ENCODE data around the gene CALHM6. TPM values are rescaled to one million over a fixed set of nuclear protein-coding genes. Genes with fewer than 3 reads are reported as not detected.
"Not testable (repeated sequence)": the region's sequence is repeated elsewhere in the genome, so short reads cannot be mapped to it uniquely, and the experiment has no call there.

The CALHM6 gene
- total RNA-seq, 4 donors from 2014 or later = 0.76 to 4.1 (median 1.2) TPM; not detected in 1

DNA sequence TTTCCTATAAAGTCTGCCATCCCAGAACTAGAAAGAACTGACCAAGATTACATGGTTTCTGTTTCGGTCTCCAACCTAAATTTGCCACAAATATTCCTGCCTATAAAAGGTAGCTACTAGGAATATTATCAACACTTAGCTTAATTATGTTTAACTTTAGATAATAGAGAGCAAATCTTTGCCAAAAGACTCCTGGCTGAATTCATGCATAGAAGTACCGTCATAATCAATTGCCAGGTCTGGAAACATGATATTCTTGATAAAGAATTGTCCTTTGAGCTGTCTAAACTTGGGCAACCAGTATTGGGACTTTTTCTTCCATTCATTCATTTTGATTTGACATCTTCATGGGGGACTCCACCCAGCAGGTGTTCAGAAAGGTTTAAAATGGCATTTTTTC, 22.4 kb downstream of the CALHM6 start:
- H3K27me3 ChIP-seq = no peaks in the 10 kb centered on the region
- WGBS = 53% methylated on average over 2 of the region's 2 CpGs
- H3K27ac ChIP-seq = no peak overlapping the region
- H3K4me1 ChIP-seq = no peaks in the 10 kb centered on the region
- no peaks in the 10 kb centered on the region for H3K36me3 ChIP-seq
- no peaks in the 10 kb centered on the region for H3K9me3 ChIP-seq
- DNase-seq (ENCODE audit: low spot score in 2 of 2) = no peak
- H3K4me3 ChIP-seq = no peak overlapping the region
- TF ChIP-seq POLR2A (IDR thresholded peaks at IDR 0.05) (no peak), POLR2AphosphoS5 (IDR thresholded peaks at IDR 0.05) (no peak), EP300 (IDR thresholded peaks at IDR 0.05) (no peak)
- TF ChIP-seq, protein P1, sequence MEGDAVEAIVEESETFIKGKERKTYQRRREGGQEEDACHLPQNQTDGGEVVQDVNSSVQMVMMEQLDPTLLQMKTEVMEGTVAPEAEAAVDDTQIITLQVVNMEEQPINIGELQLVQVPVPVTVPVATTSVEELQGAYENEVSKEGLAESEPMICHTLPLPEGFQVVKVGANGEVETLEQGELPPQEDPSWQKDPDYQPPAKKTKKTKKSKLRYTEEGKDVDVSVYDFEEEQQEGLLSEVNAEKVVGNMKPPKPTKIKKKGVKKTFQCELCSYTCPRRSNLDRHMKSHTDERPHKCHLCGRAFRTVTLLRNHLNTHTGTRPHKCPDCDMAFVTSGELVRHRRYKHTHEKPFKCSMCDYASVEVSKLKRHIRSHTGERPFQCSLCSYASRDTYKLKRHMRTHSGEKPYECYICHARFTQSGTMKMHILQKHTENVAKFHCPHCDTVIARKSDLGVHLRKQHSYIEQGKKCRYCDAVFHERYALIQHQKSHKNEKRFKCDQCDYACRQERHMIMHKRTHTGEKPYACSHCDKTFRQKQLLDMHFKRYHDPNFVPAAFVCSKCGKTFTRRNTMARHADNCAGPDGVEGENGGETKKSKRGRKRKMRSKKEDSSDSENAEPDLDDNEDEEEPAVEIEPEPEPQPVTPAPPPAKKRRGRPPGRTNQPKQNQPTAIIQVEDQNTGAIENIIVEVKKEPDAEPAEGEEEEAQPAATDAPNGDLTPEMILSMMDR (IDR thresholded peaks at IDR 0.05) = no peak

DNA sequence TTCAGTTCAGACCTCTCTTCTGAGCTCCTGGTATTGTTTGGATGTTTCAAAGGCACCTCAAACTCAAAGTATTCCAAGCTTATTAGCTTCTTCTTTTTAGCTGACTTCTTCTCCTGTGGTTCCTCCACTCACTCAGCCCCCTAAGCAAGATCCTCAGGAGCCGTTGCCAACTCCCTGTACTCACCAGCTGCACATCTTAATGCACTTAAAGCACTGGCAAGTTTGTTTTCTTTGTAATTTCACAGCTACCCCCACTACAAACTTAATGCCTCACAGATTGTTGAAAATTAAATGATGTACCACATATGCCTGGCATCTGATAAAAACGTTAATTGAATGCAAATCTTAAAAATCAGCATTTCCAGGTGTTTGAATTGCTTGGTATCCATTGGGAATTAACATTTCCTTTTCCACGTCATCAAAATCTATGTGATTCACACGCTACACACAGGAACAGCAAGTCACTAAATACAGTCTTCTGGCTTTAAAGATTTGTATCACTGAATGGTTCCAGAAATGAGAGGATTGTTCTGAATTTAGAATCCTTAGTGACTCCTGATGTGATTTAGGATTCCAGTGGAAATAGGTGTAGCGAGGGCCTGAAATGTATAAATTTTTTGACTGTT, 24.5 kb downstream of the CALHM6 start:
- Histone ChIP-seq H3K4me1 (no peaks in the 10 kb centered on the region), H3K4me3 (no peak overlapping the region), H3K9me3 (no peaks in the 10 kb centered on the region), H3K27ac (no peak overlapping the region), H3K36me3 (no peaks in the 10 kb centered on the region), H3K27me3 (no peaks in the 10 kb centered on the region)
- TF ChIP-seq POLR2AphosphoS5 (IDR thresholded peaks at IDR 0.05) (no peak), POLR2A (IDR thresholded peaks at IDR 0.05) (no peak), EP300 (IDR thresholded peaks at IDR 0.05) (no peak)
- TF ChIP-seq, protein P1 (IDR thresholded peaks at IDR 0.05) = no peak
- no peak for DNase-seq (ENCODE audit: low spot score in 2 of 2)
- 57% methylated on average over 5 of the region's 5 CpGs for WGBS

DNA sequence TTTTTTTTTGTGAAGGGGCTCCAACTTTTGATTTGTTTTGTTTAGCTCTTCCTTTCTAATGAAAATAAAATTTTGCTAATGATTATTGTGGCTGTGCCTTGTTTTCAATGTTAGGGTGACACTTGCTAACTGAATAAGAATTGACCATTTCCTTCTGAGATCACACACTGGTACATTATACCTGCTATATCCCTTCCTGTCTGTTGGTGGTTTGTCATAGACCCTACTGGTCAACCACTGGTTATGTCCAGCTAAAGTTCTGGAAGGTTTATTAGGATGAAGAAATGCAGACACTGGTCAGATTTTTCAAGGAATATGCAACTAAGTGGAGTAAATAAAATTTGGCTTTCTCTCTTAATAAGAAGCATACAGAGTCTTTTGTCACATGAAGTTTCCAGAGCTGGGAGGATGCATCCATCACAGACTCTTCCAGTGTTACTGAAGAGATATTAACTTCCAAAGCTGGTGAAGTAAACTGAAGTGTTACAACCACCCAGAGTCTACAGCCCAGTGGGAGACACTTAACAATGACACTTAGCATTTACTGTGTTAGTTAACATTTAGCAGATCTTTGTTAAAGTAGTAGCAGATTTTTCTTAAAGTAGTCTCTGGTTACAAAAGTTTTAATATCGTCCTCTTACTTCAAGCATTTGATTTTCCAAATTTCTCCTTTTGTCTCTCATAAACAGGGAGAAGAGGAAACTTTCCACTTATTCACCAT, 30.6 kb downstream of the CALHM6 start:
- H3K4me3 ChIP-seq = no peak overlapping the region
- no peak overlapping the region for H3K27ac ChIP-seq
- H3K4me1 ChIP-seq = no peaks in the 10 kb centered on the region
- no peaks in the 10 kb centered on the region for H3K36me3 ChIP-seq
- H3K9me3 ChIP-seq = no peaks in the 10 kb centered on the region
- no peaks in the 10 kb centered on the region for H3K27me3 ChIP-seq
- no peak for DNase-seq (ENCODE audit: low spot score in 2 of 2)
- WGBS = 61% methylated on average over 1 of the region's 1 CpG
- TF ChIP-seq EP300 (IDR thresholded peaks at IDR 0.05) = no peak
- TF ChIP-seq POLR2A (IDR thresholded peaks at IDR 0.05) = no peak
- TF ChIP-seq POLR2AphosphoS5 (IDR thresholded peaks at IDR 0.05) = no peak

DNA sequence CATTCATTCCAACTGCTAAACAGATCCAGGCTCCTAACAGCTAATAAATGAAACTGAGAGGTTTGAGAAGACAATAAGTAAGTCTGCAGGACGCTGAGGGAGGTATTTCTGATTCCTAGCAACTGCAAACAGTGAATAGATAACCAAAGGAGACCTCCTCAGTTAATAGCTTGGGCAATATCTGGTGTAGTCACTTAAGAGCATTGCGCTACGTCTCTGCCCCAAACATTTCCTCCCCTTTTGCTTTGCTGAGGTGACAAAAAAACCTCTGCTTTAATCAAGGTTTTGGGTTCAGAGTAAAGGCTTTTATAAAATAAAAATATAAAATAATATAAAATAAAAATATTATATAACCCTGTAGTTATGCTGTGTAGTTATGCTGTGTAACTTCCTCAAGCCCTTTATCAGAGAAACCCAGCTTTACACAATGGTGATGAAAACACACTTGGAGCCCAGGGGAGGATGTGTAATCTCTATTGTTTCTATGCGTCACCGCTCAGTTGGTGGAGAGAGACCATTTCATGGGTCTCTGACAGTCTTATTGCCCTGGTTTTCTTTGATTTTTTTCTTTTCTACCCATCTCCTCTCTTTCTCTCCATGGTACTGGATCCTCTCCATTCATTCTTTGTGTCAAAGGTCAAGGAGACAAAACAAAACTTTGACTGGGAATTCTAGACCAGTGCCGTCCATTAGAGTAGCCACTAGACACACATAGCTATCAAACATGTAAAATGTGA, 31.3 kb downstream of the CALHM6 start:
- H3K36me3 ChIP-seq = no peaks in the 10 kb centered on the region
- no peak for DNase-seq (ENCODE audit: low spot score in 2 of 2)
- H3K27me3 ChIP-seq = no peaks in the 10 kb centered on the region
- H3K27ac ChIP-seq = no peak overlapping the region
- TF ChIP-seq EP300 (IDR thresholded peaks at IDR 0.05) = no peak
- TF ChIP-seq, protein P1 (IDR thresholded peaks at IDR 0.05) = no peak
- no peak for TF ChIP-seq POLR2AphosphoS5 (IDR thresholded peaks at IDR 0.05)
- TF ChIP-seq POLR2A (IDR thresholded peaks at IDR 0.05) = no peak
- WGBS = 75% methylated on average over 6 of the region's 6 CpGs
- no peak overlapping the region for H3K4me3 ChIP-seq
- no peaks in the 10 kb centered on the region for H3K4me1 ChIP-seq
- H3K9me3 ChIP-seq = no peaks in the 10 kb centered on the region

DNA sequence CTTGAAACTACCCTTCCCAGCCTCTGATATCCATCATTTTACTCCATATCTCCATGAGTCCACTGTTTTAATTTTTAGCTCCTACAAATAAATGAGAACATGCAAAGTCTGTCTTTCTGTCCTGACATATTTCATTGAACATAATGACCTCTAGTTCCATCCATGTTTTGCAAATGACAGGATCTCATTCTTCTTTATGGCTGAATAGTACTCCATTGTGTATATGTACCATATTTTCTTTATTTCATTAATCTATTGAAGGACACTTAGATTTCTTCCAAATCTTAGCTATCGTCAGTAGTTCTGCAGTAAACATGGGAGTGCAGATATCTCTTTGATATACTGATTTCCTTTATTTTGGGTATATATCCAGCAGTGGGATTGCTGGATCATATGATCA, 34.0 kb downstream of the CALHM6 start:
- H3K9me3 ChIP-seq; H3K27me3 ChIP-seq; H3K27ac ChIP-seq; H3K36me3 ChIP-seq; H3K4me1 ChIP-seq; DNase-seq (ENCODE audit: low spot score in 2 of 2); H3K4me3 ChIP-seq: not testable (repeated sequence)
- WGBS = 92% methylated on average over 1 of the region's 1 CpG

DNA sequence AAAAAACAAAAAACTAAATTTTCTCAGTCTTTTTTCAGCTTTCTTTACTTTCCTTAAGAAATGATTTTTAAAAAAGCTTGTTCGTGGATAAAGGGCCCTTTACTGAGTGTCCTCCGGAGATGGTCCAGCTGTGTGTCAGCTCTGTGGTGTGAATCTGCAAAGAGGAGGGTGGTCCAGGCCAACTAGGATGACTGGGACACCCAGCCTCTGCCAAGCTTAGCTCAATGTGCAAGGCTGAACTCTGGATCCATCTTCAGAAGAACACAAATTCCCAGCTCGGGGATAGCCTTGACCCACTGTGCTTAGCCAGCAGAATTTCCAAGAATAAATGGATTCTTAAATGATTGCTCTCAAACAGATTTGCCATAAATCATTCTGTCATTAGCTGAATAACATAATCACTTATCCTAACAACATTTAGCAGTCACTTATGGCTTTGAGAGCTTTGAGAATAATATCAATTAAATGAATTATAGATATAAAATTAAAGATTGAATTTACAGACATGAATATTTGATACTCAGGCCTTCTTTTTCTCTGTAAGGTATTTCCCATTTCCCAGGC, 36.0 kb downstream of the CALHM6 start:
- no peaks in the 10 kb centered on the region for H3K36me3 ChIP-seq
- no peaks in the 10 kb centered on the region for H3K9me3 ChIP-seq
- WGBS = 58% methylated on average over 3 of the region's 3 CpGs
- no peak overlapping the region for H3K4me3 ChIP-seq
- DNase-seq (ENCODE audit: low spot score in 2 of 2) = no peak
- no peaks in the 10 kb centered on the region for H3K27me3 ChIP-seq
- H3K4me1 ChIP-seq = no peaks in the 10 kb centered on the region
- TF ChIP-seq, protein P1 (IDR thresholded peaks at IDR 0.05) = no peak
- TF ChIP-seq POLR2AphosphoS5 (IDR thresholded peaks at IDR 0.05) = no peak
- TF ChIP-seq EP300 (IDR thresholded peaks at IDR 0.05) = no peak
- TF ChIP-seq POLR2A (IDR thresholded peaks at IDR 0.05) = no peak
- H3K27ac ChIP-seq = no peak overlapping the region
